Measurements from ENCODE around the gene JARID2.

JARID2 gene

DNA sequence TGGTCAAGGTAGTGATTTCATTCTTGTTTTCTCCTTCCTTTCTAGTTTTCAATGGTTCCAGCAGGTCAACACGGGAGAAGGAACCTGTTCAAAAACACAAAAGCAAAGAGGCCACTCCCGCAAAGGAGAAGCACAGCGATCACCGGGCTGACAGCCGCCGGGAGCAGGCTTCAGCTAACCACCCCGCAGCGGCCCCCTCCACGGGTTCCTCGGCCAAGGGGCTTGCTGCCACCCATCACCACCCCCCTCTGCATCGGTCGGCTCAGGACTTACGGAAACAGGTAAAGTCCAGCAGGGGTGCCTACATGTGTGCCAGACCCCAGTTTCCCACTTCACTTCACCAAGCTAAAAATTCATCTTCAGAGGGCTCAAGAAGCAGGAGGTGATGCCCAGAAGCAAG is 241.4 kb downstream of the JARID2 start:
- TF ChIP-seq, protein P1, sequence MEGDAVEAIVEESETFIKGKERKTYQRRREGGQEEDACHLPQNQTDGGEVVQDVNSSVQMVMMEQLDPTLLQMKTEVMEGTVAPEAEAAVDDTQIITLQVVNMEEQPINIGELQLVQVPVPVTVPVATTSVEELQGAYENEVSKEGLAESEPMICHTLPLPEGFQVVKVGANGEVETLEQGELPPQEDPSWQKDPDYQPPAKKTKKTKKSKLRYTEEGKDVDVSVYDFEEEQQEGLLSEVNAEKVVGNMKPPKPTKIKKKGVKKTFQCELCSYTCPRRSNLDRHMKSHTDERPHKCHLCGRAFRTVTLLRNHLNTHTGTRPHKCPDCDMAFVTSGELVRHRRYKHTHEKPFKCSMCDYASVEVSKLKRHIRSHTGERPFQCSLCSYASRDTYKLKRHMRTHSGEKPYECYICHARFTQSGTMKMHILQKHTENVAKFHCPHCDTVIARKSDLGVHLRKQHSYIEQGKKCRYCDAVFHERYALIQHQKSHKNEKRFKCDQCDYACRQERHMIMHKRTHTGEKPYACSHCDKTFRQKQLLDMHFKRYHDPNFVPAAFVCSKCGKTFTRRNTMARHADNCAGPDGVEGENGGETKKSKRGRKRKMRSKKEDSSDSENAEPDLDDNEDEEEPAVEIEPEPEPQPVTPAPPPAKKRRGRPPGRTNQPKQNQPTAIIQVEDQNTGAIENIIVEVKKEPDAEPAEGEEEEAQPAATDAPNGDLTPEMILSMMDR (IDR thresholded peaks at IDR 0.05), result no peak
- Histone ChIP-seq H2AFZ (no peak overlapping the region), H3K79me2 (peaks cover 22% of the 10 kb centered on the region), H3K27ac (no peak overlapping the region), H3K4me3 (ENCODE audit: low read depth, low read length) (no peak overlapping the region), H3K36me3 (ENCODE audit: control insufficient read depth, insufficient read depth, low read length) (no peaks in the 10 kb centered on the region), H3K4me1 (peaks cover 4% of the 10 kb centered on the region), H3K4me2 (ENCODE audit: low read length) (no peak overlapping the region), H3K27me3 (ENCODE audit: control insufficient read depth, insufficient read depth, low read length) (no peaks in the 10 kb centered on the region), H3K9ac (no peak overlapping the region), H3K9me3 (ENCODE audit: control insufficient read depth, low read length) (no peaks in the 10 kb centered on the region)

- Histone ChIP-seq H3K9me3 (ENCODE audit: control insufficient read depth, low read length) (no peaks in the 10 kb centered on the region), H3K27ac (no peak overlapping the region), H3K9ac (no peak overlapping the region), H3K4me2 (ENCODE audit: low read length) (no peak overlapping the region), H3K4me3 (ENCODE audit: low read depth, low read length) (no peak overlapping the region), H3K27me3 (ENCODE audit: control insufficient read depth, insufficient read depth, low read length) (no peaks in the 10 kb centered on the region), H2AFZ (no peak overlapping the region), H3K36me3 (ENCODE audit: control insufficient read depth, insufficient read depth, low read length) (no peaks in the 10 kb centered on the region), H3K79me2 (peaks cover 17% of the 10 kb centered on the region), H3K4me1 (no peaks in the 10 kb centered on the region)
- TF ChIP-seq, protein P1 (IDR thresholded peaks at IDR 0.05), result no peak
Measured at GRCh38 chr6:15489261-15489962, 243.5 kb downstream of the JARID2 start.

DNA sequence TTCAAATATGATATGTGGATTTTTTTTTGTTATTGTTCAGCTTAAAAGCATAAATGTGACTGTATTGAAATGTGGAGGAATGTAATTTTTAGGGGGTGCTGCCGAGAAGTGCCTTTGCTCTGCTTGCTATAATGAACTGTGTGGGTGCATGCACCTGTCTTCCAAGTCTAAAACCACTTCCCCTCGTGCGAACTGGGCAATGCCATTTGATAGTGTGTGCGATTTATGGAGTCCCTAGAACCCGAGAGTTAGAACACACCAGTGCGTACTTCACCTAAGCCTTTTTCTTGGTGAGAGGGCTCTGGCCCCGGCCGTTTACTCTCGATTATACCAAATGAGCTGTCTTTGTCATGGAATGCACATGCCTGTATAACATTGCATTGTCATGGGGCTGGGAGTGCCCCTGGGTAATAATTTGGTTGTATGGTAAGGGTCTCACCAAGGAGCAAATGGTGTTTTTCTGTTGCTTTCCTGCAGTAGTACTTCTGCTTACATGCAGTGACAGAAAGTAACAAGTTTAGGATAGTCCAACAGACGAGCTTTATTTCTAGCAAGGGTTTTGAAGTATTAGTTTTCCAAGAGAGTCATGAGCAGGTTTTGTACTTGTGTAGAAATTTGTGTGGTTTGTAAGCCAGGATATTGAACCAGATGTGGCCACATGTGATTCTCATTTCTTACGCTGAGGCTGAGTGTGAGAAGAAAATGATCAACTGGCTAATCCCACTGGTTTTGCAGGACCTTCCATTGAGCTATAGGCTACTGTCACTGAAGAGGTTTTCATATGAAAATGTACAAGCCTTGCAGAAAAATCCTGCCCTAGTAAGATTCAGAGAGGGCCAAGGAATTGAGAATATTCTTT is 244.6 kb downstream of the JARID2 start:
- H3K79me2 ChIP-seq, result peaks cover 12% of the 10 kb centered on the region
- H3K4me3 ChIP-seq (ENCODE audit: low read depth, low read length), result no peak overlapping the region
- no peak overlapping the region for H3K4me2 ChIP-seq (ENCODE audit: low read length)
- H3K36me3 ChIP-seq (ENCODE audit: control insufficient read depth, insufficient read depth, low read length), result no peaks in the 10 kb centered on the region
- no peaks in the 10 kb centered on the region for H3K27me3 ChIP-seq (ENCODE audit: control insufficient read depth, insufficient read depth, low read length)
- TF ChIP-seq, protein P1 (IDR thresholded peaks at IDR 0.05), result no peak
- H3K27ac ChIP-seq, result no peak overlapping the region
- H3K9ac ChIP-seq, result no peak overlapping the region
- H3K9me3 ChIP-seq (ENCODE audit: control insufficient read depth, low read length), result no peaks in the 10 kb centered on the region
- H3K4me1 ChIP-seq, result no peaks in the 10 kb centered on the region
- H2AFZ ChIP-seq, result no peak overlapping the region

GRCh38 chr6:15491255-15491985 is 245.6 kb downstream of the JARID2 start:
- H3K4me3 ChIP-seq (ENCODE audit: low read depth, low read length), result no peak overlapping the region

More at GRCh38 chr6:15491255-15491985, 245.6 kb downstream of the JARID2 start:
- H3K36me3 ChIP-seq (ENCODE audit: control insufficient read depth, insufficient read depth, low read length), result no peaks in the 10 kb centered on the region
- H3K27ac ChIP-seq, result no peak overlapping the region
- peaks cover 12% of the 10 kb centered on the region for H3K79me2 ChIP-seq
- no peaks in the 10 kb centered on the region for H3K27me3 ChIP-seq (ENCODE audit: control insufficient read depth, insufficient read depth, low read length)
- no peak overlapping the region for H2AFZ ChIP-seq
- TF ChIP-seq, protein P1 (IDR thresholded peaks at IDR 0.05), result peak; percentile 97
- no peak overlapping the region for H3K9ac ChIP-seq
- no peaks in the 10 kb centered on the region for H3K4me1 ChIP-seq
- H3K4me2 ChIP-seq (ENCODE audit: low read length), result no peak overlapping the region
- no peaks in the 10 kb centered on the region for H3K9me3 ChIP-seq (ENCODE audit: control insufficient read depth, low read length)

All from parathyroid adenoma (tissue), 2 donors.